Measurements from ENCODE around the gene TMPRSS9.
A peak's percentile ranks its signal among the peaks of the same experiment; 100 is the strongest.

TMPRSS9 gene

DNA sequence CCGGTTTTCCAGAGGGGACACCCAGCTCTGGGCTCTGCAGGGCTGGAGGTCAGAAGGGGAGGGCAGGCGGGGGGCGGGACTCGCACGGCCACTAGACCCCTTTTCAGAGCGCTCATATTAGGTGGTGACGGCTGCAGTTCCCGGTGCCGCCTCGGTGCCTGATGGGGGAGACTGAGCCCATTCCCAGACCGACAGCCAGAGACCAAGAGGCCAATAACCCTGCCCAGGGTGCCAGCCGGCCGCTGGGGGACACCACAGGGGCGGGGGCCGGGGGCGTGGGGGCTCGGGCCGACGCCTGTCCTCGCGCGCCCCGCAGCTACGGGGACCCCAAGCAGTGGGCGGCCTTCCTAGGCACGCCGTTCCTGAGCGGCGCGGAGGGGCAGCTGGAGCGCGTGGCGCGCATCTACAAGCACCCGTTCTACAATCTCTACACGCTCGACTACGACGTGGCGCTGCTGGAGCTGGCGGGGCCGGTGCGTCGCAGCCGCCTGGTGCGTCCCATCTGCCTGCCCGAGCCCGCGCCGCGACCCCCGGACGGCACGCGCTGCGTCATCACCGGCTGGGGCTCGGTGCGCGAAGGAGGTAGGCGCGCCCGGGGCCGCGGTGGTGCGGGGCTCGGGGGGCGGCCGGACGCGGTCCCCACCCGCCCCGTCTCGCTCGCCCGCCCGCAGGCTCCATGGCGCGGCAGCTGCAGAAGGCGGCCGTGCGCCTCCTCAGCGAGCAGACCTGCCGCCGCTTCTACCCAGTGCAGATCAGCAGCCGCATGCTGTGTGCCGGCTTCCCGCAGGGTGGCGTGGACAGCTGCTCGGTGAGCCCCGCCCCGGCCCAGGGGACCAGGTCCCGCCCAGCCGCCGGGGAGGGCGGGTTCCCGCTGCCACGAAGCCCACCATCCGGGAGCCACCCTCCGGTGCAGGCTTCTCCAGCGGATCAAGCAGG is 64.9 kb downstream of the TMPRSS9 start:
- DNase-seq: no peak

DNA sequence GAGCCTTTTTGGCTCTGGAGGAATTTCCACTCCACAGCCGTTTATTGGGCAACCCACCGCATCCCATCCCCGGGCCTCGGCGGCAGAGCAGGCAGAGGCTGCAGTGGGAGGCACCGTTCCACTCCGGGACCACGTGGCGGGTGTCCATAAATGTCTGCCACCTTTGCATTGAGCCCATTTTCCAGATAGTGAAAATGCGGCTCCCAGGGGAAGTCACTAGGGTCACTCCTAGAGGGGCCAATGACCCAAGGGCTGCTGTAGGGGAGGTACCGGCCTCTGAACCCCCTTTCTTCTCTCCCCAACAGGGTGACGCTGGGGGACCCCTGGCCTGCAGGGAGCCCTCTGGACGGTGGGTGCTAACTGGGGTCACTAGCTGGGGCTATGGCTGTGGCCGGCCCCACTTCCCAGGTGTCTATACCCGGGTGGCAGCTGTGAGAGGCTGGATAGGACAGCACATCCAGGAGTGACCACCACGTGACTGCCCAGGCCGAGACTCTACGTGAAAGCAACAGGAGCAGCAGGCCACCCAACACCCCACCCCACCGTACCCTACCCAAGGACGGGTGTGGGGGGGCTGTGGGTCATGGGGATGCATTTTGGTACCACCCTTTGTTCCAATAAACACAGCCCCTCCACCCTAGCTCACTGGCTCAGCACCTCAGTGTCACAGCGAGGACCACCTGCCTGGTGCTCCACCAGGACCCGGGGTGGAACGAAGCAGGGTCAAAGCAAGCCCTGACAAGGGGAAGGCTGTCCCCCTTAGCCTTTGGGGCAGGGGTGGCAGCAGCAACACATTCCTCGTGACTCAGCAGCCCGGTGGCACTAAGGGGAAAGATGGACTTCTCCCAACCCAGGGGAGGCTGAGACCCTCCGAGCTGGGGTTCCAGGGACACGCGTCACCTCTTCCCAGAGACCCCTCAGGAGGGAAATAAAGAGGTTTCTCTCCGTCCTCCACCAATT is 65.8 kb downstream of the TMPRSS9 start:
- DNase-seq: no peak

DNA sequence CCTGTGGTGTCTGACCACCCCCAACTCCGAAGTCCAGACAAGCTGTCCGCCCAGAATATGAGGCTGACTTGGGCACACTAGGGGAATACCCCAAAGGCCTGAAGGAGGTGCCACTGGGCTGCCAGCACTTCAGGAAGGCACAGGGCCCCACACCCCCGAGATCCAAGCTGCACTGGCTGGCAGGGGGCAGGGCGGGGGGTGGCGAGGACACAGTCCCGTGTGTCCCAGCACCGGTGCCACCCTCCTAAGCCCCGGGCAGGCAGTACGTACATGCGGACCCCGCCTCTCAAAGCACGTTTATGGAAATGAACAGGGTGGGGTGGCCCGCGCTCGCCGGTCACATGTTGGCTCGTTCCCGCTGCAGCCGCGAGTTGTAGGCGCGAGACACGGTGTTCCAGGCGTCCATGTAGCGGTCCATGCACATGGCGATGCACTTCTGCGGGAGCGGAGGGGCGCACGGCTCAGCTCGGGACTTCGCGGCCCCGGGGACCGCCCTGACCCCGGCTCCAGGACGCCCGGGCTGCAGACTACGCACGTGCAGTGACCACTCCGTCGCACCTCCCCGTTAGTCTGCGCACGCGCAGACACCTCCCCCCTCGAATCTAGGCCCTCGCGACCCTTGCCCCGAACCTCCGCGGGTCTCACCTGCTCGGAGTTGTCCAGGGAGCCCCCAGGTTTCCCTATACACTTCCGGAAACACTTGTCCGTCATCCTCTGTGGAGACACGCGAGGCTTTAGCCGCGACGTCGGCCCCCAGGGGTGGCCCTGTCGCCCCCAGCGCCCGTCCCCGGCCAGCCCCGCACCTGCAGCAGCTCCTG is 66.8 kb downstream of the TMPRSS9 start:
- DNase-seq: no peak

DNA sequence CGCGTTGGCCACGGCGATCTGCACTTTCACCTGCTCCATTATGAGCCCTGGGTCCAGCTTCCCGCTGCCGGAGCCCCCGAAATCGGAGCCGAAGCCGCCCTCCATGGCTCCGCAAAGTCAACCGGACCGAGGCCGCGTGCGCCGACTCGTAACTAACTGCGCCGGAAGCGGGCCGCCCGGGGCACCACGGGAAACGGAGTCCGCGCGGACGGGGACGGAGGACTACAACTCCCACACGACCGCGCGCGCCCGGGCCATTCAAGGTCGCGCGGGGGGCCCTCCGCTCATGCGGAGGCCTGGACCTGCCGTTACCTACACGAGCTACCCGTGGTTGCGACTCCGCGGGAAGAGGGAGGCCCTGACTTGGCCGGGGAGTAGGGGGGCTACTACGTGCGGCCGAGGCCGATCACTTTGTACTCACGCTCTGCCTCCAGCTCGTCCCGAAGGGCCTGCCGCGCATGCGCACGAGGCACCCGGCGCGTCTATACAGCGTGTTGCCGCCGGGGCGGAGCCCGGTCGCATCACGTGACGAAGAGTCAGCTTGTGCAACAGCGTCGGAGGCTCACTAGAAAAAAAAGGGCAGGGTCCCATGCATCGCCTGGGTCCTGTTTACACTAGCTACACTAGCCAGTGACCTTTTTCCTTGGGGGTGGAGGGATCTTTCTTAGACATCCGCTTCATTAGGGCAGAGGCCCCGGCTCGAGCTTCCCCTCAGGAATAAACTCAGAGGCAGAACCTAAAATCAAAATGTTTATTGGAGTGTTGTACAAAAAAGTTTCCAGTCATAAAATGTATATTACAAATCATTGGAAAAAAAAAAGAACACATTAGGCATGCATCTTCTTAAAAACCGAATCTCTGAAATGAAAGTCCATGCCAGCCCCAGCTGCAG is 67.6 kb downstream of the TMPRSS9 start, which contains the start of gene TIMM13:
TIMM13 (minus strand) TSS at position 158 of the 892 bp plus-strand sequence; CDS start at position 105, 53 bp downstream.
- peak; percentile 87 for DNase-seq

DNA sequence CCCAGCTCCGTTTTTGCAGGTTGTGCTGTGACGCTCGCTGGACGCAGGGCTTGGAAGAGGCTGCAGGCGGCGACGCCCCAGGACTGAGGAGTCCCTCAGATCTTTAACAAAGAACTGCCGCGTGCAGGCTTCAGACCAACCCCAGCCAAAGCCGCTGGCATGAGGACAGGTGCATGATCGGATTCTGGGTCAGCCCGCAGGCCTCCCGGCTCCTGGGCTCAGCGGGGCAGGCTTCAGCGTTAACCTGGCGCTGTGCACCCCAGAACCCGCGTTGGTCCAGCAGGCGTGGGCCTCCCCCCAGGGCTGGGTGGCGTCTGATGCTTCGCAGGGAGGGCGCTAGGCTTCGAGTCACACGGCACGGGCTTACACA is 68.2 kb downstream of the TMPRSS9 start:
- no peak for DNase-seq

DNA sequence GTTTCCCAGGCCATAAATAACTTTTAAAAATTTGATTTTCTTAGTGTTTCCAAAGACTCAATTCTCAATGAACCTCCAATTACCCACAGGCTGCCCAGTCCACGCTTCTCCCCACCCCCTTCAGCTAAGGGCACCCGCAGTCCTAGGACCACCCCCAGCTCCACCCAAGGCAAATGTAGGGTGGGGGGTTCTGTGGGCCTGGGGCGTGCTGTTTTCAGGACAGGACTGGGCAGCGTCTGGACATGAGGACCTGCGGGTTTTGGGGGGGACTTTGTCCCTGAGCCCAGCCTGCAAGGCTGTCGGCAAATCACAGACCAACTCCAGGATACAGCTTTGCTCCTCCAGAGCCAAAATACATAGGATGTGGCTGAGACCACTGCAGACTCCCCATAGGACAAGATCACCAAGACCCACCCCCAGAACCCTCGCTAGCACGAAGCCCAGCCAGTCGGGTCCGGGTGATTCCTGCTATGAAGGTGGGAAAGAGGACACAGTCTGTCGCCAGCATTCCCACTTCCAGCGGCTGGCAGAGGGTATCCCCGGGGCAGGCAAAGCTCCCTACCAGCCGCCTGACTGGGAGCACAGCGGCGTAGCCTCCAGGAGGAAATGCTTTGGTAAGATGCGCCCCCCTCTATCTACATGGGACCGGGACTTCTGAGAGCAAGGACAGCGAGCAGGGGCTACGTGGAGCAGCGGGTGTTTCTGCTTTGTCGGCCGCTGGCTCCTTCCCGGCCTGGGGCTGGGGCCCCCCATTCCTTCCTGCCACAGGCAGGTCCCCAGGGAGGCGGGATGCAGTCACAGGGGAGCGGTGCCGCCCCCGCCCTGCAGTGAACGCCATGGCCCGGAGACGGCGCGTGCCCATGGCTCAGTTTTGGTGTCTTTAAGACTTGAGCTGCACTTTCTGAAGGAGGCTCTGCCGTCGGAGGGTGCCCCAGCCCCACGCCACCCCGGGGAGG is 69.0 kb downstream of the TMPRSS9 start:
- DNase-seq: no peak

DNA sequence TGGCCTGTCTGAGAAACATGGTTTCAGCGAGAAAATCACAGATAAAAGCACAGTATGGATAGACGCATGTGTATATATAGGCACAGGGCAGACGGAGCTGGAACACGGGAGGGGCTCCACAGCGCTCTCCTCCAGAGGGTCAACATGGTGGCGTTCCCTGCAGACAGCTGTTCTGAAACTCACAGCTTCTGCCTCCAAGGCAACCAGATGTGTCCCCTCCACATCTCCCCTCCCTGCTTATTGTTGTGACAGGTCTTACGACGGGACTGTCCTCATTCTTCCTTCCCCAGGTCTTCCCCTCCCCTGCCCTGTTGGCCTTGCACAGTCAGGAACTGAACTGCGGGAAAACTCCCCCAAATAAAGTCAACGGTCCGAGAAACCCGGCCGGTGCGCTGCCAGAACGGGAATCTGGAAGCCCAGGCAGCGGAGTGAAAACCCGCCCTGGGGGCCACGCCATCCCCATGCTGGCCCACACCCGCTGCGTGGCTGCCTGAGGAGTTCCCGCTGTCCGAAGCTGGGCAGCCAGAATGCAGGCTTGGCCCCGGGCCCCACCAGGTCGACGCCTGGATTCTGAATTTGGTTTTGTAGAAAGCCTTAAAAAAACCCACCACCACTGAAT is 70.0 kb downstream of the TMPRSS9 start:
- DNase-seq: no peak

DNA sequence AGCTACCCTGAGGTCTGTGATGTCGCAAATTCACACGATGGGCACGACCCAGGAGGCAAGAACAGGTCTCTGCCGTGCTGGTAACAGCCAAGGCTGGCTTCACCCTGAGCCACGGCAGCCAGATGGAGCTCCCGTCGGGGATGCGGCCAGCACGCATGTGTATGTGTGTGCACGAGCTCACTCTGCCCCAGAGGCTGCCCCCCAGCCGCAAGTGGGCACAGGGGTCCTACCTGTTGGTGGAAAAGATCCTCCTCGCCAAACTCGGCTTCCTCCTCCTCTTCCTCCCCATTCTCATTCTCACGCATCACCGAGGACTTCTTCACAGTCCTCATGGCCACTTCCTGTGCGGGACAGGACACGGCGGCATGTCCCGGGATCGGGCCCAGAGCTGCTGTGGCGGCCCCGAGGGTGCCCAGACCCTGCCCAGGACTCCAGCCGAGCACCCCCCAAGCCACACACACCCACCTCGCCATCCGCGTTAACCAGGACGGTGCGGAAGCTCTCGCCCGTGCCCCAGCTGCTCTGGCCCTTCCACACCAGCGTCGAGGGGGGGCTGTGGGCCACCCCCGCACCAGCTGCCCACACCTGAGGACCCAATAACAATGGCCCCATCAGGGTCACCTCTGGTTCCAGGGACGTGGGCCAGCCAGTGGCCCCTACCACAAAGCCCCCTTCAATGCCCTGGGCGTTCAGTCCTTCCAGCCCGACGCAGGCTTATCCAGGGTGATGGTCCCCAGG is 71.4 kb downstream of the TMPRSS9 start:
- DNase-seq: no peak

DNA sequence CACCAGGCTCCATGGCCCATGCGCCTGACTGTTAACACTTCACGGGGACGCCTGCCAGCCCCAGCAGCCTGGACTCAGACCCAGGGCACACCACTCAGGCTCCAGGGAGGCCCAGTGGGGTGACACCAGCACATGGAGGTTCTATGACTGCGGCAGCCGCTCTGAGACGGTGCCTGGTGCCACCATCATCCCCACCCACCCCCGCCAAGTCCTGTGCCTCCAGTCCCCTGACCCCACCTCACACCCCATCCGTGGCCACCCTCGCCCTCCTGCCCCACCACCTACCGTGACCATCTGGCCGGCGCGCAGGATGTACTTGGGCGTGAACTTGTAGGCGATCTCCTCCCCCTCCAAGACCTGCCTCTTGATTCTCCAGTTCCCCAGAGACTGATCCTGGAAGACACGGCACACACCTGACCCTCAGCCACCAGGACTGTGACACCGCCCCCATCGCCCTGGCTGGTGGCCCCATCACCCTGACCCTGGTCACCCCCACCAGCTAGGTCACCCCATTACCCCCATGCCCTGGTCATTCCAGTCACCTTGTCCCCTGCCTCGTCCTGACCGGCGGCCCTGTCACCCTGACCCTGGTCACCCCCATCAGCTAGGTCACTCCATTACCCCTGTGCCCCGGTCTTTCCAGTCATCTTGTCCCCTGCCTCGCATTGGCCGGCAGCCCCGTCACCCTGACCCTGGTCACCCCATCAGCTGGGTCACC is 72.2 kb downstream of the TMPRSS9 start:
- no peak for DNase-seq

DNA sequence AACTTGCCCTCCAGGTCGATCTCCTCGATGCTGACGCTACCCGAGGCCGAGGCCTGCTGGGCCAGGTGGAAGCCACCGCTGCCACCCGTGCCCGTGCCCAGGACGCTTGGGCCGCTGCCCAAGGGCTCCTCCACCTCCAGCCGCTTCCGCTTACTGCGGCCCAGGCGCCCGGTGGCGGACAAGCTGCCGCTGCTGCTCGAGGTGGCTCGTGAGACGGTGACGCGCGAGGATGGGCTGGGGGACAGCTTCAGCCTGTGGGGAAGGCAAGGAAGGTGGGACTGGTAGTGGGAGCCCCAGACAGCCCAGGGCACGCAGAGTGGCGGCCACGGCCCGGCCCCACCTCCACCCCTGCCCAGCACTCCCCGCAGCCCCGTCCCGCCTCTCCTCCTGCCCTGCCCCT is 73.8 kb downstream of the TMPRSS9 start:
- DNase-seq: no peak

DNA sequence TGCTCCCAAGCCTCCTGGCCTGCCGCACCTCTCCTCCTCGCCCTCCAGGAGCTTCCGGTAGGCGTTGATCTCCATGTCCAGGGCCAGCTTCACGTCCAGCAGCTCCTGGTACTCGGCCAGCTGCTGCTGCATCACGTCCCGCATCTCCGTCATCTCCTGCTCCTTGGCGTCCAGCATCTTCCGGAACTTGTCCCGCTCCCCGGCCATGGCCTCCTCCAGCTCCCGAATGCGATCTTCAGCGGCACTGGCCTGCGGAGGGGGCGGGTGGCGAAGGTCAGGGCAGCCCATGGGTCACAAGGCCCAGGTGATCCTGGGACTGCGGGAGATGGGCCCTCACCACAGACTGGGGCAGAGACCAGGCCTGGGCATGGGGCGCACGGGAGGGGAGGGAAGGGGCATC is 74.2 kb downstream of the TMPRSS9 start:
- DNase-seq: no peak

DNA sequence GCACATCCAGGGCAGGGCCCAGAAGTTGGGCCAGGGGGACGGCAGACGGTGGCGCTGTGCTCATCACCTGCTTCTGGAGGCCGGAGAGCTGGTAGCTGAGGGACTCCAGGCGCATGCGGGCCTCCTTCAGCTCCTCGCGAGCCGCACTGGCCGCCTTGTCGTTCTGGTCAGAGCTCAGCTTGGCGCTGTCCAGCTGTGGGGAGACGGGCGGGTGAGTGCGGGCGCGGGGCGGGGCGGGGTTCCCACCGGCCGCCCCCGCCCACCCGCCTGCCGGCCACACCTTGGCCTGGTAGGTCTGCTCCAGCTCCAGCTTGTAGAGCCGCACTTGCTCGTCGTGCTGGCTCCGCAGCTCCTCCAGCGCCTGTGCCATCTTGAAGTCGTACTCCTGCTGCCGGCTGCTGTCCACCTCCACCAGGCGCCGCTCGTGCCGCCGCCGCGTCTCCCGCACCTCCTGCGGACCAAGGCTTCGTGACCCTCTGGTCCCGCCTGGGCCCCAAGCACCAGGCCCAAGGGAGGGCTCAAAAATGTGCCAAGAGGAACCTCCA is 74.7 kb downstream of the TMPRSS9 start:
- DNase-seq: no peak

DNA sequence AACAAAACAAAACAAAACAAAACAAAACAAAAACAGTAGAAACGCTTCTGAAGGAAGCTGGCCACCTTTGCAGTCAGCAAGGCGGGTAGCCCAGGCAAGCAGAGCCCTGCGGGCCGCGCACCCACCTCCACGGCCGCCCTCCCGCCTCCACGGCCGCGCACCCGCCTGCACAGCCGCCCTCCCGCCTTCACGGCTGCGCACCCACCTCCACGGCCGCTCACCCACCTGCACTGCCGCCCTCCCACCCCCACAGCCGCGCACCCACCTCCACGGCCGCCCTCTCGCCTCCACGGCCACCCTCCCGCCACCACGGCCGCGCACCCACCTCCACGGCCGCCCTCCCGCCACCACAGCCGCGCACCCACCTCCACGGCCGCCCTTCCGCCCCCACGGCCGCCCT is 76.3 kb downstream of the TMPRSS9 start:
- DNase-seq: no peak

DNA sequence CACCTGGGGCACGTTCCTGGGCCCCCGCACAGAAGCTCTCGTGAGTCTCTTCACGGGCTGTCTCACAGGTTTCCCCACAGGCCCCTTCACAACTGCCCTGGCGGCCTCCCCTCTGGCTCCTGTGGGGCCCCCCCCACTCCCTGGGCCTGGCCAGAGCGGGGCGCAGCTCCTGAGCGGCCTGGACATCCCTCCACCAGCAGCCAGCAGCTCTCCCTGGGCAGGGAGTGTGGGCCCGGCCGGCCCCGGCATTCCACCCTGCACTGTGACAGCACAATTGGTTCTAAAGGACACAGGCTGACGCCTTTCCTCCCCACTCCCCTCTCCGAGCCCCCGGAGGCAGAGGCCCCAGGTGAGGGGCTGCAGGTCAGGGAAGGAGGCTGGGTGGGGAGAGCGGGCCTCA is 76.9 kb downstream of the TMPRSS9 start:
- DNase-seq: no peak

DNA sequence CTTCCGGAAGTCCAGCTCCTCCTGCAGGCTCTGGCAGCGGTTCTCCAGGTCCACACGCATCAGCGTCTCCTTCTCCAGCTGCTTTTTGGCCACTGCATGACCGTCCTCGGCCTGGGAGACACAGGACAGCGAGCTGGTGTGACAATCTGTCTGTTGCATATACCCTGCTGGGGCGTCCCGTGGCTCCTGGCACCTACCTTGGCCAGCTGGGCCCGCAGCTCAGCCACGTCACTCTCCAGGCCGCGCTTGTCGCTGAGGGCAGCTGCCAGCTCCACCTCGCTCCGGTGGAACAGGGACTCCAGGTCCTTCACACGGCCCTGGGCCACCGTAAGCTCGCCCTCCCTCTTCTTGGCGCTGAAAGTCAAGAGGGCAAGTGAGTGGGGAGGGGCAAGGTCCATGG is 78.1 kb downstream of the TMPRSS9 start:
- no peak for DNase-seq

DNA sequence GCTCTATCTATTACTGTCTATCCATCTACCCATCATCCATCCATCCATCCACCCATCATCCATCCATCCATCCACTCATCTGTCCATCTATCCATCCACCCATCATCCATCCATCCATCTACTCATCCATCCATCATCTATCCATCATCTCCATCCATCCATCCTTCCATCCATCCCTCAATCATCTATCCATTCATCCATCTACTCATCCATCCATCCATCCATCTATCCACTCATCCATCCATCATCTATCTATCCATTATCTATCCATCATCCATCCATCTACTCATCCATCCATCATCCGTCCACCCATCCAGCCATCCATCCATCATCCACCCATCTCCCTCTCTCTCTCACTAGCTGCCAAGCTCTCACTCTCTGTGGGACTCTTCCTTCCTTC is 80.5 kb downstream of the TMPRSS9 start:
- DNase-seq: no peak

DNA sequence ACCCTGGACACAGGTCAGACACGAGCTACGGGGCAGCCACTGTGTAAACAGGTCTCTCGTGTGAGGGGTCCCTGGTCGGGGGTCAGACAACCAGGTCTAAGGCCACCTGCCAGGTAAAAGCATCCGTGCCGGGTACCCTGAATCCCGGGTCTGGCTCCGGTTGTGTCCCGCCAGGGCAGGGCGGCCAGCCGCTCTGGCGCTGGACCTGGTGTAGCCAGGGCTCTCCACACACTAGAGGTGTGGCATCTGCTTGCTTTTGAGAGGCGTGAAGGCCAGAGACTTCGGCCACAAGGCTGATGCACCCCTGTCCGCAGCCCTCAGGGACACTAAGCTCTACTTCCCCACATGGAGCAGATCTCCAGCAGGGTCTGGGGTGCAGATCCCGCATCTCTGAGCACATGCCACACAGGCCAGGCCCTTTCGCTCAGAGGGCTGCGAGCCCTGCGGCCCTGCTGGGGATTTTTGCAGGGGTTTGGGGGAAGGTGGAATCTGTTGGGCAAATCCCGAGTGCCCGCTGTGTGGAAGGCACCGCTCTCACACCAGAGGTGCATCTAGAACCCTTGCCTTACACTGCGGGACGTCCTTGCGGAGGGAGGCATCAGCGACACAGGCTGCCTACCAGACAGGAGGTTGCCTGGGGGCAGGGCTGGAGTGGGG is 81.2 kb downstream of the TMPRSS9 start:
- DNase-seq: no peak

Data from NCI-H510A (cell line).